ENCODE results near the gene PPCDC. TPM values are rescaled to one million over a fixed set of nuclear protein-coding genes. Genes with fewer than 3 reads are reported as not detected.

Gene PPCDC
- 10 to 100 TPM; 16.3 to 20.4 TPM for total RNA-seq

GRCh38 chr15:75023181-75023871, at the start of gene PPCDC:
PPCDC (plus strand) TSS chr15:75023590; CDS start chr15:75028319, 4,729 bp downstream.
- peaks cover 6 to 11% of the 10 kb centered on the region in 2 donors for H3K36me3 Mint-ChIP-seq
- H3K27ac Mint-ChIP-seq: peak within 1 kb of the TSS; percentile 98 to 99
- ATAC-seq (peak; percentile 100), DNase-seq (ENCODE audit: low spot score in 2 of 2) (peak; percentile 96 to 97)
- H3K9me3 Mint-ChIP-seq: no peaks in the 10 kb centered on the region

GRCh38 chr15:74976159-74976558, 47.2 kb upstream of the PPCDC start:
- Mint-ChIP-seq H3K9me3 (no peaks in the 10 kb centered on the region), H3K36me3 (no peaks in the 10 kb centered on the region), H3K27ac (no peak overlapping the region)
- DNase-seq (ENCODE audit: low spot score in 2 of 2): no peak
- no peak for ATAC-seq

GRCh38 chr15:74977599-74977998, 45.8 kb upstream of the PPCDC start:
- peak in 1 of 2 donors; percentile 51 for DNase-seq (ENCODE audit: low spot score in 2 of 2)
- Mint-ChIP-seq H3K27ac (peak overlapping the region in 1 of 2 donors; percentile 8), H3K36me3 (no peaks in the 10 kb centered on the region), H3K9me3 (no peaks in the 10 kb centered on the region)
- ATAC-seq: peak; percentile 94 to 95

- Mint-ChIP-seq H3K27ac (peak overlapping the region in 1 of 2 donors; percentile 8), H3K36me3 (no peaks in the 10 kb centered on the region), H3K9me3 (no peaks in the 10 kb centered on the region)
- ATAC-seq (peak in 1 of 2 donors; percentile 47), DNase-seq (ENCODE audit: low spot score in 2 of 2) (no peak)
These were observed 45.3 kb upstream of the PPCDC start for GRCh38 chr15:74978077-74978476.

- DNase-seq (ENCODE audit: low spot score in 2 of 2) (peak in 1 of 2 donors; percentile 54), ATAC-seq (peak; percentile 81 to 88)
- H3K36me3 Mint-ChIP-seq: no peaks in the 10 kb centered on the region
- no peak overlapping the region for H3K27ac Mint-ChIP-seq
- H3K9me3 Mint-ChIP-seq: no peaks in the 10 kb centered on the region
These were observed 44.9 kb upstream of the PPCDC start for GRCh38 chr15:74978503-74978902.

GRCh38 chr15:74982183-74982582, 41.2 kb upstream of the PPCDC start:
- no peak for DNase-seq (ENCODE audit: low spot score in 2 of 2)
- H3K9me3 Mint-ChIP-seq: no peaks in the 10 kb centered on the region
- ATAC-seq: no peak
- H3K27ac Mint-ChIP-seq: no peak overlapping the region
- no peaks in the 10 kb centered on the region for H3K36me3 Mint-ChIP-seq

GRCh38 chr15:74983725-74984231, 39.6 kb upstream of the PPCDC start:
- H3K36me3 Mint-ChIP-seq: no peaks in the 10 kb centered on the region
- H3K9me3 Mint-ChIP-seq: no peaks in the 10 kb centered on the region
- peak; percentile 70 to 72 for DNase-seq (ENCODE audit: low spot score in 2 of 2)
- ATAC-seq: peak; percentile 98 to 99
- peak overlapping the region; percentile 65 to 70 for H3K27ac Mint-ChIP-seq

- DNase-seq (ENCODE audit: low spot score in 2 of 2) (peak in 1 of 2 donors; percentile 51), ATAC-seq (peak in 1 of 2 donors; percentile 47)
- Mint-ChIP-seq H3K36me3 (no peaks in the 10 kb centered on the region), H3K27ac (no peak overlapping the region), H3K9me3 (no peaks in the 10 kb centered on the region)
These were observed 35.2 kb upstream of the PPCDC start for GRCh38 chr15:74988007-74988800.

- ATAC-seq (no peak), DNase-seq (ENCODE audit: low spot score in 2 of 2) (no peak)
- no peak overlapping the region for H3K27ac Mint-ChIP-seq
- no peaks in the 10 kb centered on the region for H3K36me3 Mint-ChIP-seq
- H3K9me3 Mint-ChIP-seq: no peaks in the 10 kb centered on the region
These were observed 33.9 kb upstream of the PPCDC start for GRCh38 chr15:74989527-74989926.

GRCh38 chr15:74992619-74993018, 30.8 kb upstream of the PPCDC start:
- DNase-seq (ENCODE audit: low spot score in 2 of 2): no peak
- no peak for ATAC-seq
- Mint-ChIP-seq H3K9me3 (no peaks in the 10 kb centered on the region), H3K27ac (no peak overlapping the region), H3K36me3 (peaks cover 0 to 4% of the 10 kb centered on the region in 2 donors)

- Mint-ChIP-seq H3K9me3 (no peaks in the 10 kb centered on the region), H3K36me3 (peaks cover 0 to 4% of the 10 kb centered on the region in 2 donors), H3K27ac (peak overlapping the region in 1 of 2 donors; percentile 79)
- DNase-seq (ENCODE audit: low spot score in 2 of 2) (no peak), ATAC-seq (no peak)
These were observed 29.2 kb upstream of the PPCDC start for GRCh38 chr15:74994236-74994635.

GRCh38 chr15:74994685-74995084, 28.7 kb upstream of the PPCDC start:
- Mint-ChIP-seq H3K36me3 (peaks cover 0 to 4% of the 10 kb centered on the region in 2 donors), H3K9me3 (no peaks in the 10 kb centered on the region), H3K27ac (peak overlapping the region in 1 of 2 donors; percentile 79)
- no peak for DNase-seq (ENCODE audit: low spot score in 2 of 2)
- no peak for ATAC-seq

GRCh38 chr15:74995182-74995778, 28.1 kb upstream of the PPCDC start, which contains the start of gene SCAMP5:
SCAMP5 (plus strand) TSS chr15:74995563; CDS start chr15:75011840, 16,277 bp downstream.
- peak; percentile 94 to 96 for DNase-seq (ENCODE audit: low spot score in 2 of 2)
- Mint-ChIP-seq H3K36me3 (peaks cover 0 to 4% of the 10 kb centered on the region in 2 donors), H3K9me3 (no peaks in the 10 kb centered on the region), H3K27ac (peak within 1 kb of the TSS; percentile 78 to 79)
- ATAC-seq: peak; percentile 97 to 98

- ATAC-seq: peak in 1 of 2 donors; percentile 7
- Mint-ChIP-seq H3K27ac (peak overlapping the region in 1 of 2 donors; percentile 12), H3K9me3 (no peaks in the 10 kb centered on the region), H3K36me3 (peaks cover 0 to 4% of the 10 kb centered on the region in 2 donors)
- no peak for DNase-seq (ENCODE audit: low spot score in 2 of 2)
These were observed 27.3 kb upstream of the PPCDC start for GRCh38 chr15:74995779-74996765.

GRCh38 chr15:74997141-74997540, 26.2 kb upstream of the PPCDC start:
- Mint-ChIP-seq H3K27ac (no peak overlapping the region), H3K36me3 (peaks cover 0 to 4% of the 10 kb centered on the region in 2 donors), H3K9me3 (no peaks in the 10 kb centered on the region)
- no peak for DNase-seq (ENCODE audit: low spot score in 2 of 2)
- ATAC-seq: no peak

GRCh38 chr15:74997543-74997942, 25.8 kb upstream of the PPCDC start:
- H3K9me3 Mint-ChIP-seq: no peaks in the 10 kb centered on the region
- ATAC-seq: no peak
- peaks cover 0 to 4% of the 10 kb centered on the region in 2 donors for H3K36me3 Mint-ChIP-seq
- no peak for DNase-seq (ENCODE audit: low spot score in 2 of 2)
- no peak overlapping the region for H3K27ac Mint-ChIP-seq

All from activated naive CD4-positive, alpha-beta T cell treated with anti-CD3 and anti-CD28 coated beads, Interleukin-2, amount 50 U/mL, for 72 hours (primary cell).